GM10248 (cell line): ENCODE data around the gene OLFML3.

Experiments
- CTCF ChIA-PET: fragments of 300-600 bp; sonication (Branson Sonifier 250); formaldehyde crosslinking; extraction: SDS; loops from one replicate; lab custom pipeline; 2021; ENCODE audit warnings: antibody characterized with exemption; lab: Yijun Ruan, JAX
- POLR2A ChIA-PET: fragments of 350-650 bp; sonication (Branson Sonifier 250); formaldehyde crosslinking; extraction: SDS; loops from one replicate; lab custom pipeline; 2020; ENCODE audit warnings: antibody characterized with exemption; lab: Yijun Ruan, JAX
- DNase-seq: peaks from one replicate; pipeline ENCODE4 v3.0.0; 2012; ENCODE audit errors: extremely low spot score
- CTCF ChIP-seq: IDR thresholded peaks from 2 replicates; pipeline ENCODE4 v1.5.1; 2012; ENCODE audit warnings: mild to moderate bottlenecking, low read depth; ENCODE audit errors: extremely low read depth, missing control alignments, control extremely low read depth

The OLFML3 gene

GRCh38 chr1:113934511-113935055, 44.7 kb upstream of the OLFML3 start:
- TF ChIP-seq CTCF: no peak
- no peak for DNase-seq
- CTCF ChIA-PET: interaction anchor here (0.8 to 1.5 kb wide), 4 partner anchors 12 to 348 kb away, joined by 3 to 4 read pairs (median 4); no protein-coding TSS in a partner anchor
- POLR2A ChIA-PET: interaction anchor here (0.6 to 0.9 kb wide), 3 partner anchors 59 to 122 kb away, joined by 3 to 8 read pairs (median 3); partner anchors contain the start of gene RSBN1

GRCh38 chr1:113935176-113935575, 44.1 kb upstream of the OLFML3 start:
- POLR2A ChIA-PET: interaction anchor here (0.9 kb wide), 1 partner anchor 123 kb away, joined by 3 read pairs; the partner anchor contains the start of gene RSBN1
- TF ChIP-seq CTCF: no peak
- no peak for DNase-seq
- CTCF ChIA-PET: interaction anchor here (1.0 to 1.3 kb wide), 3 partner anchors 29 to 348 kb away, joined by 3 to 4 read pairs (median 4); no protein-coding TSS in a partner anchor

- no peak for DNase-seq
- ChIA-PET POLR2A (no interaction called here), CTCF (interaction anchor here (1.0 to 3.6 kb wide), 4 partner anchors 12 to 347 kb away, joined by 3 to 11 read pairs (median 4); no protein-coding TSS in a partner anchor)
- no peak for TF ChIP-seq CTCF
These were observed 43.3 kb upstream of the OLFML3 start for GRCh38 chr1:113935970-113936369.

- DNase-seq: no peak
- CTCF ChIA-PET: interaction anchor here (3.6 kb wide), 1 partner anchor 11 kb away, joined by 11 read pairs; no protein-coding TSS in a partner anchor
- TF ChIP-seq CTCF: no peak
- POLR2A ChIA-PET: no interaction called here
These were observed 42.1 kb upstream of the OLFML3 start for GRCh38 chr1:113937146-113937545.

GRCh38 chr1:113938192-113938591, 41.1 kb upstream of the OLFML3 start:
- POLR2A ChIA-PET: interaction anchor here (0.7 kb wide), 1 partner anchor 59 kb away, joined by 3 read pairs; no protein-coding TSS in a partner anchor
- no peak for DNase-seq
- CTCF ChIA-PET: interaction anchor here (1.4 to 3.6 kb wide), 3 partner anchors 10 to 103 kb away, joined by 3 to 11 read pairs (median 4); no protein-coding TSS in a partner anchor
- no peak for TF ChIP-seq CTCF

GRCh38 chr1:113940365-113941244, 38.7 kb upstream of the OLFML3 start:
- POLR2A ChIA-PET: interaction anchor here (0.6 to 1.1 kb wide), 2 partner anchors 8 to 11 kb away, joined by 5 to 9 read pairs; partner anchors contain the start of gene HIPK1
- peak; percentile 29 for DNase-seq
- CTCF ChIA-PET: interaction anchor here (0.7 to 2.7 kb wide), 9 partner anchors 10 to 460 kb away, joined by 3 to 19 read pairs (median 3); partner anchors contain the start of gene AP4B1
- no peak for TF ChIP-seq CTCF
